Coronary artery (tissue), 2 donors: Measurements from ENCODE around the gene UBR7.

Experiments
- DNase-seq: peaks from one replicate; pipeline ENCODE4 v3.0.0-alpha.2; 2017; ENCODE audit warnings: low spot score
- H3K27ac ChIP-seq, 2 donors: fragments of 200-600 bp; sonication (generic); one replicate each; pipeline ENCODE4 v1.5.1; 2016 to 2019
- H3K4me3 ChIP-seq: fragments of 200-600 bp; sonication (generic); 2 replicates; pipeline ENCODE4 v1.5.1; 2016; ENCODE audit warnings: mild to moderate bottlenecking, moderate library complexity
- CTCF ChIP-seq: fragments of 200-600 bp; sonication (generic); IDR thresholded peaks from one replicate; pipeline ENCODE4 v1.5.1; 2019; ENCODE audit warnings: antibody characterized with exemption

Gene UBR7

GRCh38 chr14:93268406-93268805 is 61.4 kb downstream of the UBR7 start:
- no peak for DNase-seq
- TF ChIP-seq CTCF = no peak
- no peak overlapping the region for H3K4me3 ChIP-seq
- H3K27ac ChIP-seq = no peak overlapping the region

- TF ChIP-seq CTCF = no peak
- no peak overlapping the region for H3K4me3 ChIP-seq
- no peak overlapping the region for H3K27ac ChIP-seq
- no peak for DNase-seq
Measured at GRCh38 chr14:93269341-93270068, 62.4 kb downstream of the UBR7 start.

GRCh38 chr14:93271111-93271510 is 64.1 kb downstream of the UBR7 start:
- Histone ChIP-seq H3K4me3 (no peak overlapping the region), H3K27ac (no peak overlapping the region)
- no peak for TF ChIP-seq CTCF
- DNase-seq = no peak

GRCh38 chr14:93274055-93274806 is 67.2 kb downstream of the UBR7 start:
- no peak overlapping the region for H3K4me3 ChIP-seq
- no peak for TF ChIP-seq CTCF
- DNase-seq = no peak
- H3K27ac ChIP-seq = no peak overlapping the region

- DNase-seq = no peak
- no peak for TF ChIP-seq CTCF
- no peak overlapping the region for H3K4me3 ChIP-seq
Measured at GRCh38 chr14:93276031-93276716, 69.1 kb downstream of the UBR7 start.

More at GRCh38 chr14:93276031-93276716, 69.1 kb downstream of the UBR7 start:
- no peak overlapping the region for H3K27ac ChIP-seq
